ENCODE results near the gene SLC25A23. TPM values are rescaled to one million over a fixed set of nuclear protein-coding genes. Genes with fewer than 3 reads are reported as not detected.

Gene SLC25A23
- total RNA-seq, 1 experiment from 2014 or later = 42.9 TPM

DNA sequence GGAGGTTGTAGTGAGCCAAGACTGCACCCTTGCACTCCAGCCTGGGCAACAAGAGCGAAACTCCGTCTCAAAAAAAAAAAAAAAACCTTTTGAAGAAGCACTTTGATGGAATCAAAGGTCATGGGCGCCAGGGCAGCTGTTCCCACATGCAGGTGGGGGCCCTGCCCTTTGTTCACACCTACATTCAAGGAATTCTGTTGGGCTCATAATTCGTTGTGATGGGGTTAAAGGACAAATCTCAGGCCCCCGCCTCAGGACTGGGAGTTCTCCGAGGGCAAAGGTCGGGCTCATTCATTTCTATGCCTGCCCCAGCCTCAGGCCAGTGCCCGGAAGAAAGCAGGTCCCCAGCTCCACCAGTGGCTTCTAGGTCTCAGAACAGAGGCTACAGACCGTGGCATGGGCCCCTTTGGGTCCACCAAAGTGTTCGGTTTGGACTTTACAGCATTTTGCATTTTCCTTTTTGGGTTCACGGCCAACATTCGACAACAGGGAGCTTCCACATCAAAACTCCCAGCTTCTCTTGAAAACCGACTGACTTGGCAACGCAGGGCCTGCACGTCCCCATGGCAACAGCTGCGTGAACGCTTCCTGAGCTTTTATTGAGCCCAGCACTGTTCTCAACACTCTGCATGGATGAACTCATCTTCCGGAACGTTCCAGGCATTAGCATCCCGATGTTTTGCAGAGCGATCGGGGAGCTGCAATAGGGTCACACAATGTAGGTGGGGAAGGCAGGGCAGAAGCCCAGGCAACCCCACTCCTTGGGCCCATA, 56.6 kb downstream of the SLC25A23 start:
- no peak overlapping the region for H3T11ph ChIP-seq (ENCODE audit: low read length)
- no peaks in the 10 kb centered on the region; the same call in 1 of the 2 replicates for H3K27me3 Mint-ChIP-seq (ENCODE audit: low read depth)
- H3K4me1 Mint-ChIP-seq = no peaks in the 10 kb centered on the region
- no peak overlapping the region for H4K91ac ChIP-seq (ENCODE audit: insufficient read length, low read depth, low read length)
- no peak overlapping the region for H2AK5ac ChIP-seq (ENCODE audit: insufficient read length, low read length)
- H3K23me2 ChIP-seq (ENCODE audit: insufficient read length, low read depth, low read length, poor library complexity, severe bottlenecking) = no peaks in the 10 kb centered on the region
- H4K5ac ChIP-seq (ENCODE audit: insufficient read length, low read depth, low read length) = no peak overlapping the region
- no peak overlapping the region for H2BK5ac ChIP-seq (ENCODE audit: insufficient read length, low read length)
- no peak overlapping the region for H2BK12ac ChIP-seq (ENCODE audit: insufficient read length, low read depth, low read length)
- H3K4ac ChIP-seq (ENCODE audit: low read depth, low read length) = no peak overlapping the region
- no peaks in the 10 kb centered on the region for H3K79me1 ChIP-seq (ENCODE audit: insufficient read depth, low read depth, low read length, poor library complexity, severe bottlenecking)
- WGBS (ENCODE audit: extremely low coverage, insufficient read length, low lambda C conversion rate) = no CpG with 5 or more reads among the region's 22 CpGs
- no peak for DNase-seq
- no peak overlapping the region for H2BK15ac ChIP-seq (ENCODE audit: low read depth, low read length)
- H3K9me3 ChIP-seq (ENCODE audit: control insufficient read depth, low read depth, low read length) = no peaks in the 10 kb centered on the region
- no peak overlapping the region for H3K27ac ChIP-seq (ENCODE audit: insufficient read length, low read depth, low read length)
- H3K36me3 Mint-ChIP-seq (ENCODE audit: insufficient read depth in 1 of 3, low read depth in 3 of 3) = no peaks in the 10 kb centered on the region
- no peaks in the 10 kb centered on the region for H3K79me2 ChIP-seq (ENCODE audit: insufficient read depth, low read length)
- no peak overlapping the region for H2BK20ac ChIP-seq (ENCODE audit: low read depth, low read length, poor library complexity, severe bottlenecking)
- H3K14ac ChIP-seq (ENCODE audit: insufficient read depth, low read length) = no peak overlapping the region; the same call in 1 of the 2 replicates
- H3K9ac ChIP-seq (ENCODE audit: extremely low read depth, insufficient read length, low read length) = no peak overlapping the region
- no peak overlapping the region for H3K4me2 ChIP-seq (ENCODE audit: insufficient read depth, insufficient read length, low read length)
- H4K8ac ChIP-seq (replicated peaks; ENCODE audit: insufficient read length, low read depth, low read length) = no peak overlapping the region
- no peaks in the 10 kb centered on the region for H4K20me1 ChIP-seq (ENCODE audit: control insufficient read depth, insufficient read depth, insufficient read length)
- H3K18ac ChIP-seq (ENCODE audit: insufficient read length, low read depth, low read length) = no peak overlapping the region
- H3K27me3 ChIP-seq (ENCODE audit: insufficient read depth, low read length) = no peaks in the 10 kb centered on the region
- H3K23ac ChIP-seq (ENCODE audit: insufficient read length, low read depth, low read length) = no peak overlapping the region
- H3K4me3 Mint-ChIP-seq = no peak overlapping the region
- TF ChIP-seq, protein P1, sequence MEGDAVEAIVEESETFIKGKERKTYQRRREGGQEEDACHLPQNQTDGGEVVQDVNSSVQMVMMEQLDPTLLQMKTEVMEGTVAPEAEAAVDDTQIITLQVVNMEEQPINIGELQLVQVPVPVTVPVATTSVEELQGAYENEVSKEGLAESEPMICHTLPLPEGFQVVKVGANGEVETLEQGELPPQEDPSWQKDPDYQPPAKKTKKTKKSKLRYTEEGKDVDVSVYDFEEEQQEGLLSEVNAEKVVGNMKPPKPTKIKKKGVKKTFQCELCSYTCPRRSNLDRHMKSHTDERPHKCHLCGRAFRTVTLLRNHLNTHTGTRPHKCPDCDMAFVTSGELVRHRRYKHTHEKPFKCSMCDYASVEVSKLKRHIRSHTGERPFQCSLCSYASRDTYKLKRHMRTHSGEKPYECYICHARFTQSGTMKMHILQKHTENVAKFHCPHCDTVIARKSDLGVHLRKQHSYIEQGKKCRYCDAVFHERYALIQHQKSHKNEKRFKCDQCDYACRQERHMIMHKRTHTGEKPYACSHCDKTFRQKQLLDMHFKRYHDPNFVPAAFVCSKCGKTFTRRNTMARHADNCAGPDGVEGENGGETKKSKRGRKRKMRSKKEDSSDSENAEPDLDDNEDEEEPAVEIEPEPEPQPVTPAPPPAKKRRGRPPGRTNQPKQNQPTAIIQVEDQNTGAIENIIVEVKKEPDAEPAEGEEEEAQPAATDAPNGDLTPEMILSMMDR (conservative IDR thresholded peaks at IDR 0.05) = no peak
- H3K27ac Mint-ChIP-seq = no peak overlapping the region; a peak in 1 of 7 replicates
- H2AFZ ChIP-seq (ENCODE audit: low read length) = no peak overlapping the region
- no peak overlapping the region for H2BK120ac ChIP-seq (ENCODE audit: low read depth, low read length, poor library complexity, severe bottlenecking)
- H3K9me3 Mint-ChIP-seq = no peaks in the 10 kb centered on the region; a peak in 1 of 5 replicates
- H3K56ac ChIP-seq (ENCODE audit: insufficient read length, low read depth, low read length) = no peak overlapping the region
- H3K4me1 ChIP-seq (ENCODE audit: insufficient read depth, low read length) = no peaks in the 10 kb centered on the region

Data from H9 (cell line).